Activated T-helper 2 cell treated with anti-CD3 and anti-CD28 coated beads, Interferon-gamma antibody, Interleukin-2, Interleukin-4, amounts not matched to agents 10 μg/mL and 5 μg/mL and 100 μg/mL, durations not matched to agents 14 hours and 24 hours and 36 hours (primary cell): ENCODE results near the gene OR51B6. TPM values are rescaled to one million over a fixed set of nuclear protein-coding genes. Genes with fewer than 3 reads are reported as not detected.
"Not testable (repeated sequence)": the region's sequence is repeated elsewhere in the genome, so short reads cannot be mapped to it uniquely, and the experiment has no call there.

Source experiments
- DNase-seq: peaks from one replicate; pipeline ENCODE4 v3.0.0; 2021; ENCODE audit warnings: low spot score
- H3K27ac Mint-ChIP-seq: one replicate; pipeline ENCODE4 v1.8.0; 2021; ENCODE audit warnings: mixed read lengths
- H3K27me3 Mint-ChIP-seq: one replicate; pipeline ENCODE4 v1.8.0; 2021; ENCODE audit warnings: low read depth, mixed read lengths
- H3K36me3 Mint-ChIP-seq: one replicate; pipeline ENCODE4 v1.8.0; 2021; ENCODE audit warnings: low read depth, mixed read lengths
- H3K4me1 Mint-ChIP-seq: one replicate; pipeline ENCODE4 v1.8.0; 2021; ENCODE audit warnings: low read depth, mixed read lengths
- H3K4me3 Mint-ChIP-seq: one replicate; pipeline ENCODE4 v1.8.0; 2021; ENCODE audit warnings: low read depth, mild to moderate bottlenecking, moderate library complexity, mixed read lengths
- H3K9me3 Mint-ChIP-seq: one replicate; pipeline ENCODE4 v1.8.0; 2021; ENCODE audit warnings: mixed read lengths
- intact Hi-C: fragments of 100-400 bp; cut with micrococcal nuclease; formaldehyde crosslinking; loops from one replicate; pipeline ENCODE4 v1.15.1; 2023
- total RNA-seq: library from RNA; stranded (reverse); gene quantifications from 2 replicates; pipeline ENCODE4 v1.2.3, GENCODE V29; 2022

OR51B6 gene
- total RNA-seq = not detected in 2 replicates

DNA sequence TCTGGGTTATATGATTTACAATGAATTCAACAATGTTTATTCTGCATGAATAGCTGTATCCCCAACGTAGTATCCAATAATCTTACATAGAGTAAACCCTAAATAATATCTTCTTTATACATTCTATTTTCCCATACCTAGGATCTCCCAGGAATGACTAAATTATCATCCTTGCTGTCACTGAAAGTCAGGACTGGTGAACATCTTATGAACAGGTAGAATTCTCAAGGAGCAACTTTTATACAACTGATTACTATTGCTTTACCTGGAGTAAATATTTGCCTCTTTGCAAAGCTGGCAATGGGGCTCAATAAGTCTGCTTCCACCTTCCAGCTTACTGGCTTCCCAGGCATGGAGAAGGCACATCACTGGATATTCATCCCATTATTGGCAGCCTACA is at the start of gene OR51B6:
TSS of gene OR51B6 (plus strand) at position 301 of the 400 bp plus-strand sequence. CDS start at position 301, 0 bp downstream.
- H3K4me3 Mint-ChIP-seq = no peak within 1 kb of the TSS
- H3K4me1 Mint-ChIP-seq = no peaks in the 10 kb centered on the region
- intact Hi-C loops = no loop called here
- H3K27me3 Mint-ChIP-seq = no peaks in the 10 kb centered on the region
- H3K27ac Mint-ChIP-seq = no peak within 1 kb of the TSS
- no peak for DNase-seq
- no peaks in the 10 kb centered on the region for H3K36me3 Mint-ChIP-seq
- no peaks in the 10 kb centered on the region for H3K9me3 Mint-ChIP-seq

- no peak for DNase-seq
- Mint-ChIP-seq H3K27me3 (no peaks in the 10 kb centered on the region), H3K4me3 (no peak within 1 kb of the TSS), H3K4me1 (no peaks in the 10 kb centered on the region), H3K9me3 (no peaks in the 10 kb centered on the region), H3K27ac (no peak within 1 kb of the TSS), H3K36me3 (no peaks in the 10 kb centered on the region)
- intact Hi-C loops = no loop called here
These were observed 49.5 kb upstream of the OR51B6 start, which contains the start of gene OR51B4 for GRCh38 chr11:5301846-5302245. Gene OR51B4, minus strand, starts transcription at chr11:5301946. Its CDS starts 0 bp downstream, at chr11:5301946.

DNA sequence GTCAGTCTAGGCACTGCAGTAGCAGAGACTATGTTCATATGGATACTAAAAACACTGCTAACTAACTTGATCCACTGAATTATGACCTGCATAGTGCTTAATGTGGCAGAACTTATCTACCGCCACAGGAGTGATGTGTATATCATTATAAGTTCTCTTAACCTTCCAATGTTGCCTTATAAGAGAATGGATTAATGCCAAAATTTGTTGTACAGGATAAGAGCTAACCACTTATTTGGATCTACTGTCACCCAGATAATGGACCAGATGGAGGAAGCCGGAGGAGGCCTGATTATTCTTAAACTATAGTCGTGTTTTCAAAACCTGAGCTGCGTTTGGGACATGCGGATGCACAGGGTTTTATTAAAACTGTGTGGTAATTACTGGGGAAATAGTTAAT is 47.7 kb upstream of the OR51B6 start:
- intact Hi-C loops = no loop called here
- Mint-ChIP-seq H3K27me3 (no peaks in the 10 kb centered on the region), H3K36me3 (no peaks in the 10 kb centered on the region), H3K9me3 (no peaks in the 10 kb centered on the region), H3K4me1 (no peaks in the 10 kb centered on the region), H3K27ac (no peak overlapping the region), H3K4me3 (no peak overlapping the region)
- DNase-seq = no peak

DNA sequence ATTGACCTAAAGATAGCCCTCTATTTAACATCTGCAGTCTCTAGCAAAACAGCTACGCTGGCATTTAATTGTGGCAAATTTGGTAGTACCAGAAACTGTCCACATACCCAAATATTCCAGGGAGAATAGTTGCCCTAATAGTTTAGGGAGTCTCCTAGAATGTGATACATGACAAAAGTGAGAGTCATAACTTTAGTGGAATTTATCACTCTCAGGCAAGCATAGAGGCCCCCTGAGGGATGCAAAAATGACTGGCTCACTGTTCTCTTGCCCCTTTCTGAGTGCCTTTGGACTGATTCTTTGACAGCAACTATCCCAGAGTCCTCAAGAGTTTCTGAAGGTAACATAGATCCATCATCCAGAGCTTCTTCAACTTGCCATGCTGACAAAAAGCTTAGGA is 47.3 kb upstream of the OR51B6 start:
- Mint-ChIP-seq H3K9me3 (no peaks in the 10 kb centered on the region), H3K36me3 (no peaks in the 10 kb centered on the region), H3K27ac (no peak overlapping the region), H3K4me3 (no peak overlapping the region), H3K27me3 (no peaks in the 10 kb centered on the region), H3K4me1 (no peaks in the 10 kb centered on the region)
- intact Hi-C loops = no loop called here
- no peak for DNase-seq

DNA sequence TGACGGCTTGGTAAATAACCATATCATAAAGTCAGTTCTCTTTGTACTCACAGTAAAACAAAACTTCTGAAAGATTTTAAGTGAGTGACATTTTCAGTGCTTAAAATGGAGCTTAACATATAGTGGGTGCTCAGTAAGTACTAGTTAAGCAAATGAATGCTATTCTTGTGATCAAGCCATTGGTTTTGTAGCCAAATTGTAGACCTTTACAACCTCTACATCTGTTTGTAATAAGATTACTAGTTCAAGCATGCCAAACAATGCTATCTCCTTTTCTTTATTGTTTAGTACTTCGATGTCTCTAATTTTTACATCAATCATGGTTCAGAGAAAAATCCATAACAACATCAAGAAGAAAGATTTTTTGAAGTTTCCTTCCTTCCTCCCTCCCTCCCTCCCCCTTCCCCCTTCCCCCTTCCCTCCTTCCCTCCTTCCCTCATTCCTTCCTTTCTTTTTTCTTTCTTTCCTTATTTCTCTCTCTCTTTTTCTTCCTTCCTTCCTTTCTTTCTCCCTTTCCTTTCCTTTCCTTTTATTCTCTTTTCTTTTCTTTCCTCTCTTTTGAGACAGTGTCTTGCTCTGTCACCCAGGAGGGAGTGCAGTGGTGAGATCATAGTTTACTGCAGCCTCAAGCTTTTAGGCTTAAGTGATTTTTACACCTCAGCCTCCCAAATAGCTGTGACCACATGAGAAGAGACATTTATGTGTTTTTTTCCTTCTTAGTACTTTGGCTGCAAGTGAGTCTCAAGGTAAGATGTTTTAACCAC is 43.9 kb upstream of the OR51B6 start:
- no peaks in the 10 kb centered on the region for H3K9me3 Mint-ChIP-seq
- H3K27ac Mint-ChIP-seq = no peak overlapping the region
- no peaks in the 10 kb centered on the region for H3K27me3 Mint-ChIP-seq
- no peaks in the 10 kb centered on the region for H3K4me1 Mint-ChIP-seq
- no peak for DNase-seq
- H3K36me3 Mint-ChIP-seq = no peaks in the 10 kb centered on the region
- intact Hi-C loops = no loop called here
- no peak overlapping the region for H3K4me3 Mint-ChIP-seq

GRCh38 chr11:5310423-5310822 is 40.9 kb upstream of the OR51B6 start:
- Mint-ChIP-seq H3K4me1 (no peaks in the 10 kb centered on the region), H3K27me3 (no peaks in the 10 kb centered on the region), H3K9me3 (peaks cover 3% of the 10 kb centered on the region), H3K36me3 (no peaks in the 10 kb centered on the region), H3K27ac (no peak overlapping the region), H3K4me3 (no peak overlapping the region)
- intact Hi-C loops = no loop called here
- no peak for DNase-seq

DNA sequence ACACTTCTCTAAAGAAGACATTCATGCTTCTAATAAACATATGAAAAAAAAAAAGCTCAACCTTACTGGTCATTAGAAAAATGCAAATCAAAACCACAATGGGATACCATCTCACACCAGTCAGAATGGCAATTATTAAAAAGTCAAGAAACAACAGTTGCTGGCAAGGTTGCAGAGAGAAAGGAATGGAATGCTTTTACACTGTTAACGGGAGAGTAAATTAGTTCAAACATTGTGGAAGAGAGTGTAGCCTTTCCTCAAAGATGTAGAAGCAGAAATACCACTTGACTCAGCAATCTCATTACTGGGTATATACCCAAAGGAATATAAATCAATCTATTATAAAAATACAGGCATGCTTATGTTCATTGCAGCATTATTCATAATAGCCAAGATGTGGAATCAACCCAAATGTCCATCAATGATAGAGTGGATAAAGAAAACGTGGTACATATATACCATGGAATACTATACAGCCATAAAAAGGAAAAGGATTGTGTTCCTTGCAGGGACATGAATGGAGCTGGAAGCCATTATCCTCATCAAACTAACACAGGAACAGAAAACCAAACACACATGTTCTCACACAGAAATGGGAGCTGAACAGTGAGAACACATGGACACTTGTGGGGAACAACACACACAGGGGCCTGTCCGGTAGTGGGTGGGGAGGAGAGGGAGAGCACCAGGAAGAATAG is 37.8 kb upstream of the OR51B6 start:
- H3K27me3 Mint-ChIP-seq, H3K36me3 Mint-ChIP-seq, DNase-seq, H3K4me1 Mint-ChIP-seq, H3K9me3 Mint-ChIP-seq, H3K4me3 Mint-ChIP-seq, intact Hi-C loops, H3K27ac Mint-ChIP-seq: not testable (repeated sequence)

DNA sequence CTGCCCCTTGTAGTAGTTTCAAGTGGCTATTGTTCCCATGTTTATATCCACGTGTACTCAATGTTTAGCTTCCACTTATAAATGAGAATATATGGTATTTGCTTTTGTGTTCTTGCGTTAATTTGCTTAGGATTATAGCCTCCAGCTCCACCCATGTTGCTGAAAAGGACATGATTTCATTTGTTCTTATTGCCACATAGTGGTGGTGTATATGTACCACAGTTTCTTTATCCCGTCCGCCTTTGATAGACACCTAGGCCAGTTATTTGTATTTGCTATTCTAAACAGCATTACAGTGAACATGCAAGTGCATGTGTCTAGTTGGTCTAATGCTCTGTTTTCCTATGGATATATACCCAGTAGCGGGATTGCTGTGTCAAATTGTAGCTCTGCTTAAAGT is 34.0 kb upstream of the OR51B6 start:
- Mint-ChIP-seq H3K4me3 (no peak overlapping the region), H3K27ac (no peak overlapping the region), H3K9me3 (peaks cover 3% of the 10 kb centered on the region), H3K27me3 (no peaks in the 10 kb centered on the region), H3K36me3 (no peaks in the 10 kb centered on the region), H3K4me1 (no peaks in the 10 kb centered on the region)
- intact Hi-C loops = no loop called here
- no peak for DNase-seq

DNA sequence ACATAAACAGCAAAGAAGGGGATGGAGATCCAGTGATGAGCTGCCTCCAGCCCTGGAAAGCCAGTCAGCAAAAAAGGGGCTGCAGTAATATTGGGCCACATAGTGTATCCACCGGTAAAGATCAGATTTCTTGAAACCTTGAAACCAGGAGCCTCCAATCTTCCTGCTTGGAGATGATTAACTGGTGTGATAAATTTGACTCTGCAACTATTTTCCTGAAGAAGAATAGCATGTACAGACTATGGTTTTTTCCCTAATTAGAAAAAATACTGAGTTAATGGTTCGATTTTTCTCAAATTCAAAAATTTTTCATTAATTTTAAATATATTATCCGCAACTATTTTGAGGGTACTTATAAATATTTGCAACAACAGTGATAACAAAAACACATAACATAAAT is 27.1 kb upstream of the OR51B6 start, which contains the start of gene OR51B2:
TSS of gene OR51B2 (minus strand) at position 101 of the 400 bp plus-strand sequence. CDS start at position 101, 0 bp downstream.
- no peak for DNase-seq
- Mint-ChIP-seq H3K27me3 (no peaks in the 10 kb centered on the region), H3K9me3 (no peaks in the 10 kb centered on the region), H3K36me3 (no peaks in the 10 kb centered on the region), H3K4me1 (no peaks in the 10 kb centered on the region), H3K4me3 (no peak within 1 kb of the TSS), H3K27ac (no peak within 1 kb of the TSS)
- intact Hi-C loops = no loop called here

DNA sequence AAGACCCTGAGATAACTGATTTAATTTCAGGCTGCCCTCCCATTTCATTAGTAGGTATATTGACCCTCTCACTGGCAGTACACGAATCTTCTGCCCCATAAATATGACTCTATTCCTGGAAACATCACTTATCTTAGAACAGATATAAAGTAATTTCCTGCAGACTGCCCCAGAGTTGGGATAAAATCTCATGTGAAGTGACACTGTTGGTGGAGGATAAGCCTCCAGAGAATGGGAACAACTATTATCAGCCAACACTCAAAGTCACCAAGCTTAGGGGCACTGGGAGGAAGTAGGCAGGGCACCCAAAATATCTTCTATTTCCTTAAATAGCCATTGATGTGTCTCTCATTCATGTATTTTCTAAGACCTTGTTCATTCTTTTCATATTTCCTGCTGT is 16.1 kb upstream of the OR51B6 start:
- Mint-ChIP-seq H3K27me3 (no peaks in the 10 kb centered on the region), H3K4me1 (no peaks in the 10 kb centered on the region), H3K27ac (no peak overlapping the region), H3K36me3 (no peaks in the 10 kb centered on the region), H3K9me3 (no peaks in the 10 kb centered on the region), H3K4me3 (no peak overlapping the region)
- intact Hi-C loops = no loop called here
- no peak for DNase-seq

DNA sequence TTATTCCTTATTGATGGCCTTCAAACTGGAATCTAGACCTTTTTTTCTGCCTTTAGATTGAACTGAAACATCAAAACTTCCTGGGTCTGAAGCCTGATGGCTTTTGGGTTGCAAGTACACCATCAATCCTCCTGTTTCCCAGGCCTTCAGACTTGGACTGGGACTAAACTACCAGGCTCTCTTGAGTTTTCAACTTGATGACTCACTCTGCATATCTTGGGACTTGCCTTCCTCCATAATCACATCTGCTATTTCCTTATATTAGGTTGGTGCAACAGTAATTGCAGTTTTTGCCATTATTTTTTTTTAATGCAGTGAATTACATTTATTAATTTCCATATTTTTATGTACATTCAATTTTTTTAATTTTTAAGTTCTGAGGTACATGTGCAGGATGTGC is 15.0 kb upstream of the OR51B6 start:
- H3K9me3 Mint-ChIP-seq = no peaks in the 10 kb centered on the region
- no peak overlapping the region for H3K27ac Mint-ChIP-seq
- no peak for DNase-seq
- no peaks in the 10 kb centered on the region for H3K36me3 Mint-ChIP-seq
- H3K4me3 Mint-ChIP-seq = no peak overlapping the region
- H3K4me1 Mint-ChIP-seq = no peaks in the 10 kb centered on the region
- no peaks in the 10 kb centered on the region for H3K27me3 Mint-ChIP-seq
- intact Hi-C loops = no loop called here

GRCh38 chr11:5337253-5337652 is 14.1 kb upstream of the OR51B6 start:
- H3K4me3 Mint-ChIP-seq, H3K9me3 Mint-ChIP-seq, intact Hi-C loops, H3K4me1 Mint-ChIP-seq, H3K27ac Mint-ChIP-seq, DNase-seq, H3K36me3 Mint-ChIP-seq, H3K27me3 Mint-ChIP-seq: not testable (repeated sequence)

- no peak overlapping the region for H3K27ac Mint-ChIP-seq
- DNase-seq = no peak
- H3K4me1 Mint-ChIP-seq = no peaks in the 10 kb centered on the region
- no peaks in the 10 kb centered on the region for H3K36me3 Mint-ChIP-seq
- no peak overlapping the region for H3K4me3 Mint-ChIP-seq
- no peaks in the 10 kb centered on the region for H3K9me3 Mint-ChIP-seq
- H3K27me3 Mint-ChIP-seq = no peaks in the 10 kb centered on the region
- intact Hi-C loops = no loop called here
These were observed 11.5 kb upstream of the OR51B6 start for GRCh38 chr11:5339771-5340322.
